ENCODE data around the gene PCBP3.

- TF ChIP-seq CTCF (optimal IDR thresholded peaks at IDR 0.05 in 1 of 3, IDR thresholded peaks at IDR 0.05 in 1 of 3, conservative IDR thresholded peaks at IDR 0.05 in 1 of 3; ENCODE audit: extremely low read depth in 1 of 3, insufficient read depth in 2 of 3, low read length in 3 of 3) = no peak
- TF ChIP-seq EZH2 (IDR thresholded peaks at IDR 0.05; ENCODE audit: low read length) = no peak
These were observed 227.5 kb downstream of the PCBP3 start for GRCh38 chr21:45870851-45871615.
